Ovary (tissue), 9 donors: ENCODE measurements around the gene TLR7. TPM values are rescaled to one million over a fixed set of nuclear protein-coding genes. Genes with fewer than 3 reads are reported as not detected.
A peak's percentile ranks its signal among the peaks of the same experiment; 100 is the strongest.

Source experiments
- DNase-seq, 5 donors: peaks; one replicate each; pipeline ENCODE4 v3.0.0-alpha.2; 2019 to 2020
- H3K27ac ChIP-seq, 2 donors: fragments of 200-600 bp; one replicate each; pipeline versions ENCODE4 v1.5.1 to v1.8.0; 2019 to 2022
- H3K27me3 ChIP-seq: fragments of 200-600 bp; one replicate; pipeline ENCODE4 v1.8.0; 2022
- H3K36me3 ChIP-seq: fragments of 200-600 bp; sonication (generic); one replicate; pipeline ENCODE4 v1.5.1; 2019
- H3K4me1 ChIP-seq: one replicate; pipeline ENCODE4 v1.8.1; 2013; ENCODE audit warnings: mild to moderate bottlenecking, moderate library complexity; ENCODE audit not compliant: insufficient read depth
- H3K4me3 ChIP-seq: fragments of 200-600 bp; sonication (generic); one replicate; pipeline ENCODE4 v1.5.1; 2017
- H3K9me3 ChIP-seq, 2 donors: fragments of 200-600 bp in 1 of 2; sonication (generic) in 1 of 2; one replicate each; pipeline versions ENCODE4 v1.5.1 to v1.8.1; 2013 to 2019; ENCODE audit warnings: mild to moderate bottlenecking in 1 of 2, moderate library complexity in 1 of 2
- CTCF ChIP-seq, 3 donors: fragments of 450-650 bp in 2 of 3; fragments of 200-600 bp in 1 of 3; IDR thresholded peaks; one replicate each; pipeline versions ENCODE4 v1.5.1 to v1.8.0; 2016 to 2022; ENCODE audit warnings: antibody characterized with exemption in 3 of 3, mild to moderate bottlenecking in 1 of 3
- EP300 ChIP-seq: sonication (generic); formaldehyde crosslinking; IDR thresholded peaks from one replicate; pipeline ENCODE4 v1.6.1; 2017; ENCODE audit warnings: antibody characterized with exemption
- POLR2A ChIP-seq: fragments of 450-650 bp; IDR thresholded peaks from one replicate; pipeline ENCODE4 v1.6.1; 2017; ENCODE audit warnings: antibody characterized with exemption, mild to moderate bottlenecking, moderate library complexity
- WGBS, 3 donors: extraction: QIAGEN DNeasy Blood & Tissue Kit in 1 of 3; methylation state at CpG; one replicate each; pipeline versions ENCODE4 v1.1.5 to v1.1.7; 2013 to 2017; 5-methylcytosine and 5-hydroxymethylcytosine counted together
- intact Hi-C, 4 donors: fragments of 100-400 bp; cut with DNase I; formaldehyde crosslinking; loops; one replicate each; pipeline versions ENCODE4 v1.11.0 to v1.15.1; 2022 to 2023
- polyA plus RNA-seq, 2 donors: library from polyadenylated mRNA; stranded (reverse); fragments of 200-250 nt in 1 of 2; fragments of 350-450 nt in 1 of 2; fragmentation: Illumina TruSeq in 1 of 2; extraction: RNeasy Lipid Tissue Mini Kit (QIAGEN cat#74804) in 1 of 2; gene quantifications; one replicate each; pipeline ENCODE4 v1.2.3, GENCODE V29; 2013 to 2014
- total RNA-seq, 7 donors: library from RNA; depleted of rRNA in 2 of 7; stranded (reverse); fragments of >200 nt in 2 of 7; fragmentation: NEBNext Ultra II Directional in 3 of 7; extraction: Animal tissue kit (Norgen Biotek cat#: 25700) in 3 of 7; gene quantifications; one replicate each; pipeline versions ENCODE4 v1.1.0 to v1.2.4, GENCODE V29; 2016 to 2023
- donor health status: DM: no; HTN: no; CAD: no; lungs with moderate emphysema.
- donor health status: DM: no; HTN: no; CAD: no.
- donor health status: Bipolar disorder and iron deficiency.
- donor health status: DM: yes; HTN: yes; CAD: no.
- donor health status: DM: no; HTN: no; CAD: no.
- donor health status: DM: yes; HTN: yes; CAD: no.

TLR7 gene
- total and polyA plus RNA-seq, 9 donors: 0.22 to 2.7 (median 0.57) TPM

- intact Hi-C loops: loop anchor here in 1 of 4 donors (10.0 kb wide), 1 partner anchor 1107 kb away; no protein-coding TSS in a partner anchor
- Histone ChIP-seq H3K4me1 (no peaks in the 10 kb centered on the region), H3K36me3 (no peaks in the 10 kb centered on the region), H3K9me3 (no peaks in the 10 kb centered on the region), H3K27me3 (no peaks in the 10 kb centered on the region), H3K4me3 (no peak overlapping the region), H3K27ac (no peak overlapping the region)
- WGBS, 3 donors: 16 to 20% (median 20%) methylated on average over 10 of the region's 10 CpGs
- peak; percentile 34 to 74 (median 56) for DNase-seq
- peak in 2 of 3 donors; percentile 28 to 39 for TF ChIP-seq CTCF (IDR thresholded peaks at IDR 0.05)
- no peak for TF ChIP-seq EP300
These were observed 34.6 kb downstream of the TLR7 start for GRCh38 chrX:12901486-12901885.

- no peaks in the 10 kb centered on the region for H3K27me3 ChIP-seq
- H3K36me3 ChIP-seq: no peaks in the 10 kb centered on the region
- no peak overlapping the region for H3K27ac ChIP-seq
- intact Hi-C loops: loop anchor here in 1 of 4 donors (10.0 kb wide), 1 partner anchor 1109 kb away; no protein-coding TSS in a partner anchor
- no peak overlapping the region for H3K4me3 ChIP-seq
- no peak for TF ChIP-seq POLR2A
- TF ChIP-seq EP300: no peak
- H3K9me3 ChIP-seq: no peaks in the 10 kb centered on the region
- DNase-seq: peak in 1 of 5 donors; percentile 33
- H3K4me1 ChIP-seq: no peaks in the 10 kb centered on the region
- WGBS, 3 donors: 48 to 72% (median 52%) methylated on average over 8 of the region's 8 CpGs
These were observed 36.8 kb downstream of the TLR7 start for GRCh38 chrX:12903646-12904045.

- no peak for DNase-seq
- H3K36me3 ChIP-seq: no peaks in the 10 kb centered on the region
- intact Hi-C loops: loop anchor here in 1 of 4 donors (10.0 kb wide), 1 partner anchor 1111 kb away; no protein-coding TSS in a partner anchor
- H3K4me1 ChIP-seq: no peaks in the 10 kb centered on the region
- TF ChIP-seq EP300 (no peak), POLR2A (no peak), CTCF (IDR thresholded peaks at IDR 0.05) (no peak)
- no peaks in the 10 kb centered on the region for H3K9me3 ChIP-seq
- H3K4me3 ChIP-seq: no peak within 1 kb of the TSS
- H3K27ac ChIP-seq: no peak within 1 kb of the TSS
- WGBS, 3 donors: 79 to 86% (median 83%) methylated on average over 15 of the region's 15 CpGs
- H3K27me3 ChIP-seq: no peaks in the 10 kb centered on the region
These were observed 39.3 kb downstream of the TLR7 start, which contains the start of gene TLR8 for GRCh38 chrX:12906046-12906761. Gene TLR8 (plus strand): TSS chrX:12906620. CDS start chrX:12906707, 87 bp downstream.

GRCh38 chrX:12910423-12911121 is 43.7 kb downstream of the TLR7 start:
- Histone ChIP-seq H3K4me3 (no peak overlapping the region), H3K9me3 (no peaks in the 10 kb centered on the region), H3K27ac (no peak overlapping the region), H3K36me3 (no peaks in the 10 kb centered on the region), H3K27me3 (no peaks in the 10 kb centered on the region), H3K4me1 (no peaks in the 10 kb centered on the region)
- intact Hi-C loops: no loop called here
- DNase-seq: no peak
- WGBS, 3 donors: 44 to 56% (median 50%) methylated on average over 10 of the region's 10 CpGs
- TF ChIP-seq EP300 (no peak), CTCF (IDR thresholded peaks at IDR 0.05) (no peak), POLR2A (no peak)
